DND-41 (cell line): ENCODE measurements around the gene CPAMD8.

Experiments
- ATAC-seq: fragments of 200-7000 bp; cut with Tn5 transposase; 3 replicates; pipeline ENCODE4 v1.9.1; 2021; ENCODE audit warnings: low read depth; ENCODE audit not compliant: insufficient read depth
- DNase-seq: peaks from one replicate; pipeline ENCODE4 v3.0.0-alpha.2; 2020
- H2AFZ ChIP-seq: 2 replicates; pipeline ENCODE4 v1.6.0; 2012; ENCODE audit warnings: low read depth, low read length
- H3K27ac ChIP-seq: 2 replicates; pipeline ENCODE4 v1.5.1; 2012; ENCODE audit warnings: low read length, inconsistent platforms
- H3K27me3 ChIP-seq: fragments of 200-600 bp; sonication (generic); 2 replicates; pipeline ENCODE4 v1.6.0; 2012; ENCODE audit warnings: low read length, mild to moderate bottlenecking, inconsistent platforms; ENCODE audit not compliant: insufficient read depth, poor library complexity
- H3K36me3 ChIP-seq: 2 replicates; pipeline ENCODE4 v1.5.1; 2012; ENCODE audit warnings: low read length, inconsistent platforms; ENCODE audit not compliant: insufficient read depth
- H3K4me1 ChIP-seq: 2 replicates; pipeline ENCODE4 v1.5.1; 2012; ENCODE audit warnings: mild to moderate bottlenecking, low read length; ENCODE audit not compliant: insufficient read depth
- H3K4me2 ChIP-seq: 2 replicates; pipeline ENCODE4 v1.6.0; 2012; ENCODE audit warnings: mild to moderate bottlenecking, moderate library complexity, low read length, inconsistent platforms; ENCODE audit not compliant: insufficient read depth
- H3K4me3 ChIP-seq, 2 experiments: fragments of 200-600 bp in 1 of 2; shearing (Covaris generic) in 1 of 2; 2 replicates each; pipeline ENCODE4 v1.5.1; 2012 to 2016; ENCODE audit warnings: inconsistent platforms in 2 of 2, low read length in 2 of 2, mild to moderate bottlenecking in 2 of 2, low read depth in 1 of 2, moderate library complexity in 1 of 2
- H3K79me2 ChIP-seq: 2 replicates; pipeline ENCODE4 v1.6.0; 2012; ENCODE audit warnings: low read length, inconsistent platforms; ENCODE audit not compliant: insufficient read depth
- H3K9ac ChIP-seq: 2 replicates; pipeline ENCODE4 v1.6.0; 2012; ENCODE audit warnings: low read depth, mild to moderate bottlenecking, inconsistent platforms, low read length, moderate library complexity
- H3K9me3 ChIP-seq: 2 replicates; pipeline ENCODE4 v1.5.1; 2012; ENCODE audit warnings: low read length, moderate library complexity, mild to moderate bottlenecking, inconsistent platforms; ENCODE audit not compliant: insufficient read depth, severe bottlenecking
- H4K20me1 ChIP-seq: 2 replicates; pipeline ENCODE4 v1.6.0; 2012; ENCODE audit warnings: low read length; ENCODE audit not compliant: insufficient read depth
- EZH2 ChIP-seq: IDR thresholded peaks from 3 replicates; pipeline ENCODE4 v1.6.1; 2012; ENCODE audit warnings: borderline replicate concordance, low read depth, mild to moderate bottlenecking, moderate library complexity, low read length, inconsistent platforms; ENCODE audit not compliant: severe bottlenecking
- TF ChIP-seq, protein P1 (sequence below): IDR thresholded peaks from 2 replicates; pipeline ENCODE4 v1.5.1; 2012; ENCODE audit warnings: borderline replicate concordance, low read length, moderate library complexity, mild to moderate bottlenecking; ENCODE audit not compliant: poor library complexity, severe bottlenecking; ENCODE audit errors: extremely low read depth

Gene CPAMD8

DNA sequence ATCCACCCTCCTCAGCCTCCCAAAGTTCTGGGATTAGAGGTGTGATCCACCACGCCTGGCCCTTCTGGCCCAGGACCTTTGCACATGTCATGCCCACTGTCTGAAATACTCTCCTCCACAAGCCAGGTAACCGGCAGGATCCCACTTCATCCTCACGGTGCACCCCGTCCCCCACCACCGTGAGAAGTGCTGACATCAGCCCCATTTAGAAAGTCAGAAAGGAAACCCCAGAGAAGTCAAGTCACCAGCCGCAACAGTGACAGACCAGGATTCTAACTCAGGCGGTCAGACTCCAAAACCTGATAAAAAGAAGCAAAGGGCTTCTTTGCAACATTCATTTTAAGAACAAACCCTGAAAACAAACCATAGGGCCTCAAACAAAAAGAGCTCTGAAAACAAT is 3.9 kb downstream of the CPAMD8 start:
- H3K4me3 ChIP-seq, result no peak overlapping the region
- DNase-seq (no peak), ATAC-seq (no peak)
- no peak for TF ChIP-seq EZH2
- TF ChIP-seq, protein P1, sequence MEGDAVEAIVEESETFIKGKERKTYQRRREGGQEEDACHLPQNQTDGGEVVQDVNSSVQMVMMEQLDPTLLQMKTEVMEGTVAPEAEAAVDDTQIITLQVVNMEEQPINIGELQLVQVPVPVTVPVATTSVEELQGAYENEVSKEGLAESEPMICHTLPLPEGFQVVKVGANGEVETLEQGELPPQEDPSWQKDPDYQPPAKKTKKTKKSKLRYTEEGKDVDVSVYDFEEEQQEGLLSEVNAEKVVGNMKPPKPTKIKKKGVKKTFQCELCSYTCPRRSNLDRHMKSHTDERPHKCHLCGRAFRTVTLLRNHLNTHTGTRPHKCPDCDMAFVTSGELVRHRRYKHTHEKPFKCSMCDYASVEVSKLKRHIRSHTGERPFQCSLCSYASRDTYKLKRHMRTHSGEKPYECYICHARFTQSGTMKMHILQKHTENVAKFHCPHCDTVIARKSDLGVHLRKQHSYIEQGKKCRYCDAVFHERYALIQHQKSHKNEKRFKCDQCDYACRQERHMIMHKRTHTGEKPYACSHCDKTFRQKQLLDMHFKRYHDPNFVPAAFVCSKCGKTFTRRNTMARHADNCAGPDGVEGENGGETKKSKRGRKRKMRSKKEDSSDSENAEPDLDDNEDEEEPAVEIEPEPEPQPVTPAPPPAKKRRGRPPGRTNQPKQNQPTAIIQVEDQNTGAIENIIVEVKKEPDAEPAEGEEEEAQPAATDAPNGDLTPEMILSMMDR, result no peak
- H3K27ac ChIP-seq, result no peak overlapping the region
- H3K27me3 ChIP-seq, result no peaks in the 10 kb centered on the region
- H4K20me1 ChIP-seq, result no peaks in the 10 kb centered on the region
- H2AFZ ChIP-seq, result no peak overlapping the region
- H3K79me2 ChIP-seq, result no peaks in the 10 kb centered on the region
- no peaks in the 10 kb centered on the region for H3K36me3 ChIP-seq
- peaks cover 21% of the 10 kb centered on the region for H3K9me3 ChIP-seq
- H3K9ac ChIP-seq, result no peak overlapping the region
- H3K4me2 ChIP-seq, result no peak overlapping the region
- no peaks in the 10 kb centered on the region for H3K4me1 ChIP-seq

DNA sequence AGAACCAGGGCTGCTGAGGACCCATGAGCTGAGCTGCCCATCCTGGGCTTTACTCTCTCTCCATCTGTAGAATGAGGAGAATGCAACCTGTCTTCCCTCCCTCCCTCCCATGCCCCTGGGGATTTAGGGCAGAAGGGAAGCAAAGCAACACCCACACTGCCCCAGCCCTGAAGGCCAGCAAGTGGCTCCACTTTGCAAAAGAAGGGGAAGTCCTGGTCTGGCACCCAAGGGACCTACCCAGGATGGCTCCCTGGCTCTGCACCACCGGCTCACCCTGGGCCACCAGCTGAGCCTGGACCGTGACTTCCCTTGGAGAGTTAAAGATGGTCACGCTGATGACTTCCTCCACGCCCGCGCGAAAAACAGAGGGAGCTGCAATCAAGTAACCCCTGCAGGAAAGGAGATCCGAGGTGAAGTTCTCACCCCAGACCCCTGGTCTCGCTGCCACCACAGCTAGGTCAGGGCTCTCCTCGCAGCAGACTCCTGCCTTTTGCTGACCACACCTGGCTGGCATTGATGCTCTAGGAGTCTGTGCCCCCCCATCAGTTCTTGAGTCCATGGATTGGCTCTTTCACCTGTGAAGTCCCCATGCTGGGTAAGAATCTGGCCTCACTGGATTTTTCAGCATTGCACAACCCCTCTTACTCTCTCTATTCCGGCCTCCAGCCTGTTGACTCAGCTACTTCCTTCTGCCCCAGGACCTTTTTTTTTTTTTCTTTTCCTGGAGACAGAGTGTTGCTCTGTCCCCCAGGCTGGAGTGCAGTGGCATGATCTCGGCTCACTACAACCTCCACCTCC is 4.6 kb downstream of the CPAMD8 start:
- no peaks in the 10 kb centered on the region for H3K79me2 ChIP-seq
- ATAC-seq, result no peak
- TF ChIP-seq, protein P1, result no peak
- no peak for TF ChIP-seq EZH2
- H3K4me2 ChIP-seq, result no peak overlapping the region
- no peaks in the 10 kb centered on the region for H4K20me1 ChIP-seq
- H2AFZ ChIP-seq, result no peak overlapping the region
- no peaks in the 10 kb centered on the region for H3K27me3 ChIP-seq
- H3K9me3 ChIP-seq, result peaks cover 21% of the 10 kb centered on the region
- no peak overlapping the region for H3K27ac ChIP-seq
- H3K9ac ChIP-seq, result no peak overlapping the region
- H3K36me3 ChIP-seq, result no peaks in the 10 kb centered on the region
- H3K4me1 ChIP-seq, result no peaks in the 10 kb centered on the region
- no peak overlapping the region for H3K4me3 ChIP-seq
- no peak for DNase-seq

DNA sequence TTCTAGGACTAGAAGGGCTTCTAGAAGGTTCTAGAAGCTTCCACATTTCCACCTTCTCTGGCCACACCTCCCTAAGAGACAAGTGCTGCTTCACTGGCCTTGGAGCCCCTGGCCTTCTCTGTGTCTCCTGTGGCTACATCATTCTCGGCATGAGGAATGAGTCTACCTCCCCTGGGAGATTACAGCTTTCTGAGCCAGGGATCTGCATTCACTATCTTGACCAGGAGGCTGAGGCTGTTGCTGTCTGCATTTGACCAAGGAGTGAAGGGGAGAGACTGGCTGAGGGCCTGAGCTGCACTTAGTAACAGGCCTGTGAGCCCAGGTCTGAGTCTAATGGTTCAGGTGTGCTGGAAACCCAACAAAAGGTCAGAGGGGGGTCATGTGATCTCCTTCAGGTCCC is 5.3 kb downstream of the CPAMD8 start:
- DNase-seq (no peak), ATAC-seq (no peak)
- Histone ChIP-seq H2AFZ (no peak overlapping the region), H3K4me3 (no peak overlapping the region), H3K79me2 (no peaks in the 10 kb centered on the region), H3K27ac (no peak overlapping the region), H4K20me1 (no peaks in the 10 kb centered on the region), H3K9me3 (peaks cover 21% of the 10 kb centered on the region), H3K27me3 (no peaks in the 10 kb centered on the region), H3K36me3 (no peaks in the 10 kb centered on the region), H3K4me2 (no peak overlapping the region), H3K4me1 (no peaks in the 10 kb centered on the region), H3K9ac (no peak overlapping the region)
- TF ChIP-seq EZH2, result no peak
- TF ChIP-seq, protein P1, result no peak
